Activated gamma-delta T cell treated with anti-CD3 and anti-CD28 coated beads, Interleukin-2, amount 50 U/mL, for 16 hours (primary cell): ENCODE data around the gene RXFP1.

Experiments used
- DNase-seq: peaks from one replicate; pipeline ENCODE4 v3.0.0-alpha.2; 2020; ENCODE audit warnings: low read depth

Gene RXFP1

GRCh38 chr4:158671915-158672806 is 150.5 kb downstream of the RXFP1 start, which contains the start of gene ETFDH:
TSS of gene ETFDH (plus strand) at chr4:158672296. CDS start at chr4:158672457, 161 bp downstream.
- DNase-seq, result peak; percentile 98

DNA sequence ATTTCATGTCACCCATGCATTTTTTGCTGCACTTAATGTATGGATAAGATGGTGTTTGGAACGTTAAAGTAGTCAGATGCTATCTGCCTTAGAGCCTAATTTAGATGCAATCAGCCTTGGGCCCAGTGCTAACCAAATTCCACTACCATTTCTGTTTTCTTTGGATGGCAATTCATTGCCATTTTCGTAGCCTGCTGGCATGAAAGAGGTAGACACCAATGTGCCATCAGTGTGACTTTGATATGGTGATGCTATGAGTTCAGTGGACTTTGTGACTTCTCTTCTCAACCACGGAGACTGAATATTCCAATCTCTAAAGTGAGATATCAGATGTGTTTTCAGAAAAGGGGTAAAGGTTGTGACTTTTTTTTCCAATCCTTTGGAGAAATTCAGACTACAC is 152.0 kb downstream of the RXFP1 start:
- DNase-seq, result no peak

DNA sequence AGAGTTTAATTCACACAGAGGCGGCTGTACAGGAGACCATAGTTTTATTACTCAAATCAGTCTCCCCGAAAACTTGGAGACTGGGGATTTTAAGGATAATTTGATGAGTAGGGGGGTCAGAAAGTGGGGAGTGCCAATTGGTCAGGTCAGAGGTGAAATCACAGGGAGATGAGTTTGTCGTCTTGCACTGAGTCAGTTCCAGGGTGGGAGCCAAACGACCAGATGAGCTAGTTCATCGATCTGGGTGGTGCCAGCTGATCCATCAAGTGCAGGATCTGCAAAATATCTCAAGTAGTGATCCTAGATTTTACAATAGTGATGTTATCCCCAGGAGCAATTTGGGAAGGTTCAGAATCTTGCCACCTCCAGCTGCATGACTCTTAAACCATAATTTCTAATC is 154.4 kb downstream of the RXFP1 start:
- no peak for DNase-seq

- DNase-seq, result no peak
Measured at GRCh38 chr4:158678767-158679166, 157.1 kb downstream of the RXFP1 start.

DNA sequence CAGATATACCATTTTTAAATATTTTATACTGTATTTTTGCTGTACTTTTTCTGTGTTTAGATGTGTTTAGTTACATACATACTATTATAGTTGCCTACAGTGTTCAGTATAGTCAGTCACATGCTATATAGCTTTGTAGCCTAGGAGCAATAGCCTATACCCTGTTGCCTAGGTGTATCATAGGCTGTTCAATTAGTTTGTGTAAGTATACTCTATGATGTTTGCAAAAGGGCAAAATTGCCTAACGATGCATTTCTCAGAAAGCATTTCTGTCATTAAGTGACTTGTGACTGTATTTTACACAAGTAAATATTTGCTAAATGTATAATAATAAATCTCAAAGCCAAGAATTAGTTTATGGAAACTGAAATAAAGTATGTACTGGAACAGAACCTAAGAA is 159.9 kb downstream of the RXFP1 start:
- no peak for DNase-seq

DNA sequence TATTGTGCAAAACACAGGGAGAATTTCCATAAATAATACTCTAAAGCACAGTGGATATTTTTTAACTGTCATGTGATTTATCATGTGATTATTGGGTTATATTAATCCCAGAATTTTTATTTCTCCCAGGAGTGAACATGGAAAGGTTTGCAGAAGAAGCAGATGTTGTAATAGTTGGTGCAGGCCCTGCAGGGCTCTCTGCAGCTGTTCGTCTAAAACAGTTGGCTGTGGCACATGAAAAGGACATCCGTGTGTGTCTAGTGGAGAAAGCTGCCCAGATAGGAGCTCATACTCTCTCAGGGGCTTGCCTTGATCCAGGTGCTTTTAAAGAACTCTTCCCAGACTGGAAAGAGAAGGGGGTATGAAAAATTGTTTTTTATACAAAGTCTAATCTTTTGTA is 160.4 kb downstream of the RXFP1 start:
- DNase-seq, result no peak

- no peak for DNase-seq
Measured at GRCh38 chr4:158688813-158689212, 167.1 kb downstream of the RXFP1 start.
